IPS DF 19.7 (cell line): ENCODE results near the gene CD38.
"Not testable (repeated sequence)": the region's sequence is repeated elsewhere in the genome, so short reads cannot be mapped to it uniquely, and the experiment has no call there.

Experiments
- DNase-seq: peaks from one replicate; pipeline ENCODE4 v3.0.0-alpha.2; 2013; ENCODE audit warnings: low read depth, low spot score

Gene CD38

GRCh38 chr4:15762460-15762859, 15.7 kb upstream of the CD38 start:
- DNase-seq, result not testable (repeated sequence)

DNA sequence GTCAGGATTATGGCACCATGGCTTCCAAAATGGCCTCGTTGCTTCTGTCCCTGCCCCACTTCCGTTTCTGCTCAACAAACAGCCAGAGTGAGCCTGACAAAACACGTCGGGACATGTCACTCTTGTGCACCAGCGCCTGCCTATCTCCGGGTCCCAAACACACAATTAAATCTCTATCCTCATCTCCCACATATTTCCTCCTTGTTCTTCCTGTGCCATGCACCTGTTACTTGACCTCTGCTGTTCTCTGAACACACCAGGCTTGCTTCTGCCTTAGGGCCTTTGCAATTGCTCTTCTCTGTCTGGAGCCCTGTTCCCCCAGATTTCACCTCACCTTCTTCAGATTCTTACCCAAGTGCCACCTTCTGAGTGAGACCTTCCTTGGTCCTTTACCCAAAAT, 12.7 kb upstream of the CD38 start:
- no peak for DNase-seq

DNA sequence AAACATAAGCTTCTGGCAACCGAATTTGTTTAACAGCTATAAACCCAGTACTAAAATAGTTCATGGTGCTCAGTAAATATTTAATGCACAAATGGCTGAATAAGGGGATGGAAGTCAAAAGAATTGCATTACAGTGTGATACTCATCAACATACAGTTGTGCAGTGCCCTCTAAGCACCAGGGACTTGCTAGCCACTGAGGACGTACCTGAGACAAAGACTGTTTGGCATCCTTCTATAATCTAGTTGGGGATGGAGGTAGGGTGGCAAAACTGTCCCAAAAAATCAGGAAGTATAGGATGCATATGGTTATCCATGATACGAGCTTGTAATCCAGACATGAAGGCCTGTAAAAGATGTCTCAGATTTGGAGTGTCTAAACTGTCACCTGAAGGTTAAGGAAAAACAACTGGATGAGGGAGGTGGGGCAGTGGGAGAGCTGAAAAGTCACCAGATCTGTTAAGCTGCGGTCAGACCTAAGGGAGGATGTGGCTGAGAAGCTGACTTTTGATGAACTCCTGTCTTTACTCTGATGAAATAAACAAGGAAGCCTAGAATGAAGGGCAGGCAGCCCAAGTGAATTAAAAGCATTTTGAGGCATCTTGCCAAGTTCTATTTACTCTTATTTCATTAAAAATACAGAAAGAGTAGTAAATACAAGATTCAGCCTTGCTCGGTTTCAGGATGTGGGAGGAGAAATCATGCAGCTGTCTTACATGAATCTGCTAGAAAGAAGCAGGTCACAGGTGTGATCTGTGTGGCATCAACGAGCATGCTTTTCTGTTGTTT, 12.0 kb upstream of the CD38 start:
- no peak for DNase-seq

DNA sequence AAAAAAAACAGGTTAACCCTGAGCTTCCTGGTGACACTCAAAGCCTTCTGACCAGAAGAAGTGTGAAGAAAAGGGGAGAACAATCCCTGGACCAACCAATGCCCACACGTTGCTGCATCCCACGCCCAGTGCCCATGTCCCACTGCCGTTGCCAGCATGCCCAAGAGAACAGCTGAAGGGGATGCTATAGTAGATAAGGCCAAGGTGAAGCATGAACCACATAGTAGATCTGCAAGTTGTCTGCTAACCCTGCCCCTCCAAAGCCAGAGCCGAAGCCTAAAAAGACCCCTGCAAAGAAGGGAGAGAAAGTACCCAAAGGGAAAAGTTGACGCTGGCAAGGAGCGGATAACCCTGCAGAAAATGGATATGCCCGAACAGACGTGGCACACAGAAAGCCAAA, 11.3 kb upstream of the CD38 start:
- no peak for DNase-seq

- no peak for DNase-seq
Observed at GRCh38 chr4:15769202-15769601, 8.9 kb upstream of the CD38 start.

GRCh38 chr4:15771216-15772058, 6.7 kb upstream of the CD38 start:
- no peak for DNase-seq

GRCh38 chr4:15774020-15774420, 4.1 kb upstream of the CD38 start:
- no peak for DNase-seq

DNA sequence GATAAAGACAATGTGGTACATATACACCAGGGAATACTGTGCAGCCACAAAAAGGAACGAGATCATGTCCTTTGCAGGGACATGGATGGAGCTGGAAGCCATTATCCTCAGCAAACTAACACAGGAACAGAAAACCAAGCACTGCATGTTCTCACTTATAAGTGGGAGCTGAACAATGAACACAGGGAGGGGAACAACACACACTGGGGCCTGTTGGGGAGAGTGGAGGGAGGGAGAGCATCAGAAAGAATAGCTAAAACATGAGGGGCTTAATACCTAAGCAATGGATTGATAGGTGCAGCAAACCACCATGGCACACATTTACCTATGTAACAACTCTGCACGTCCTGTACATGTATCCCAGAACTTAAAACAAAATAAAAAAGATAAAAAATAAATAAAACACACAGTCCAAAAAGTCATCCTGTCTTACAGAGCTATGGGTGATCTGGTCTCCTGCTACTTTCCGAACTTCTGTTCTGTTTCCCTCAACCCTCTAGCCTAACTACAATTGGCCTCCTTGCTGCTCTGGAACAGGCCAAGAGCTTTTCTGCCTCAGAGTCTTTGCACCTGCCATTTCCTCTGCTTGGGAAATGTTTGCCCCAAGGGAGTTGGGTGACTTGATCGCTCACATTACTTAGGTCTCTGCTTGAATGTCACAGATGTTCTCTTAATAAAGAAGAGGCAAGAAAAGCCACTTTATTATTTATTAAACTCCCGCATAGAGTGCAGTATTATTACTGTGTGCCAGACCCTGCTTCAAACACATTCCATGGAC, 1.1 kb upstream of the CD38 start:
- no peak for DNase-seq

DNA sequence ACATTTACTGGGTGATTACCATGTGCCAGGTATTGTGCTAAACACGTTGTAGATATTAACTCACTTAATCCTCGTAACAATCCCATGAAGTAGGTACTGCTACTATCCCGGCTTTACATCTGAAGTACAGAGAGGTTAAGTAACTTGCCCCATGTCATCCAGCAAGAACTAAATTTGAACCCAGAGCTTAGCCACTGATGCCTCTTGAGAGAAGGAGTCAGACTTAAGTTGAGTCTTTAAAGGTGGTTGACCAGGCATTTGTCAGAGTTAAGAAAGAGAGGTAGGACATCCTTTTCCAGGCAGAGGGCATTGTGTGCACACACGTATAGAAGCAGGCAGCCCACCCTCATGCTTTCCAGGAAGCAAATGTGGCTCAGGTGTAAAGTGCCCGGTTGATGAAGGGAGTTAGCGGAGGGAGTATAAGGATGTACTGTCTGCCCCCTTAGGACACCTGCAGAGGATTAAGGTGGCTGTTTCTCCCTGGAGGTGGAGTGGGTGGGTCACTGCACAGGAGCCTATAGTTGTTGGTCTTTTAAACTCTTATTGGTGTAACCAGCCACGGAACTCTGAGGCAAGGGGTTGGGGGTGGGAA, 335 bp upstream of the CD38 start:
- DNase-seq, result no peak

DNA sequence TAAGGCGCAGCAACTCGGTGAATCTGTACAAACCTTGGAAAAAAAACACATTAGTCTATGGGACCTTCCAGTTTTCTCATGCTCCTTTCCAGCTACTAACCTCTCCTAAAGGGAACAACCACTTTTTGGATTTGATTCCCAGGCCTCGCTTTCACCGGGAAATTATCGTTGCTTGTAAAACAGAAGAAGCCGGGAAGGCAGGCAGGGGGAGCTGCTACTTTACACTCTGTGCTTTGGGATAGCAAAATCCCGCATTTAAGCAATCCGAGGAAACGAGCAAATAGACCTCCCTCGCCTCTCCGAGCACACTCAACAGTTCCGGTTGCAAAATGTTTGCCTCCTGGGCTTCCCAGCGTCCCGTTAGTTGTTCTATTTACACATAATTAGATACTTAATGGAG, 1.2 kb downstream of the CD38 start:
- peak; percentile 45 for DNase-seq

DNA sequence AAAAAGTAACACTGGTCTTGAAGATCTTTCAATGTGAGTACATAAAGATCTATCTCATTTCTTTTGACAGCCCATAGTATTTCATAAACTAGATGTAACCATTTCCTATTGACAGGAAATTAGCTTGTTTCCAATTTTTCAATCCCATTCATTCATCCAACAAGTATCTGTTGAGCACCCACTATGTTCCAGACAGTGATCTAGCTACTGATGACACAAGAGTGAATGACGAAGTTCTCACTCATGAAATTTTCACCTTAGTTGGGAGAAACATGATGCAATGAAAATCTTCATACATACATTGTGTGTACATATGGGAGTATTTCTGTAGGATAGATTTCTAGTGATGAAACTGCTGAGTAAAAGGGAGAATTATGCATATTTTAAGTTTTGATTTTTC, 1.7 kb downstream of the CD38 start:
- no peak for DNase-seq

DNA sequence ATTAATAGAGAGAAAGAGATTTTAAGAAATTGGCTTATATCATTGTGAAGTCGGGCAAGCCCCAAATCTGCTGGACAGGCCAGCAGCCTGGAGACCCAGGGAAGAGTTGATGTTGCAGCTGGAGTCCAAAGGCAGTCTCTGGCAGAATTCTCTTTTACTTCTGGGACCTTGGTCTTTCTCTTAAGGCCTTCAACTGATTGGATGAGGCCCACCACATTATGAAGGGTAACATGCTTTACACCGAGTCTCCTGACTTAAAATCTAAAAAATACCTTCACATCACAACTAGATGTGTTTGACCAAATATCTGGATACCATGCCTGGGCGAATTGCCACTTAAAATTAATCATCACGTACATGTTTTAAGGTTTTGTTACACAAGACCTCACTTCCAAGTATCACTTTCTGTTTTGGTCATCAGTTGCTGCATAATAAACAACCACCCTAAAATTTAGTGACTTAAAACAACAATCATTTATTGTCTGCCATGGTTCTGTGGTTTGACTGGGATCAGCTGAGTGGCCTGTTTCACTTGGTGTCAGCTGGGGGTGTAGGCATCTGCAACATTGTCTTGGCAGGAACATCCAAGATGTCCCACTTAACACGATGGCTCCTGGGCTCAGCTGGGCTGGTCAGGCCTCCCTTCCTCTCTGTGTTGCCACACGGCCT, 3.4 kb downstream of the CD38 start:
- no peak for DNase-seq

DNA sequence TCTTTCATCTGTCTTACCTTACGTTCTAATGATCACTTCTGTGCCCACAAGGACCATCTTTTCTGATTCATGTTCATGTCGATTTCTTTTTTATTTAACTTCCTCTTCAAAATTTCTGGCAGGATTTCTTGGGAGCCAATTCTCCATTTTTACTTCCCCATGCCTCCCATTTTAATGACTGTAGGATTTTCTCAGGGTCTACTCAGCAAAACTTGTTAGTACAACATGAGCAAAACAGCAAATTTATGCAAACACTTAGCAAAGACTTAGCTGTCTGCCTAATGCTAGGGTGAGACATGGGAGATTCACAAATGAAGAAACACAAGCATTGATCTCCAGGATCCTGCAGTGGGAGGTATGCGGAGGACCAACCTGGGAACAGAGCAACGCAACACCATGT, 5.5 kb downstream of the CD38 start:
- DNase-seq, result no peak

DNA sequence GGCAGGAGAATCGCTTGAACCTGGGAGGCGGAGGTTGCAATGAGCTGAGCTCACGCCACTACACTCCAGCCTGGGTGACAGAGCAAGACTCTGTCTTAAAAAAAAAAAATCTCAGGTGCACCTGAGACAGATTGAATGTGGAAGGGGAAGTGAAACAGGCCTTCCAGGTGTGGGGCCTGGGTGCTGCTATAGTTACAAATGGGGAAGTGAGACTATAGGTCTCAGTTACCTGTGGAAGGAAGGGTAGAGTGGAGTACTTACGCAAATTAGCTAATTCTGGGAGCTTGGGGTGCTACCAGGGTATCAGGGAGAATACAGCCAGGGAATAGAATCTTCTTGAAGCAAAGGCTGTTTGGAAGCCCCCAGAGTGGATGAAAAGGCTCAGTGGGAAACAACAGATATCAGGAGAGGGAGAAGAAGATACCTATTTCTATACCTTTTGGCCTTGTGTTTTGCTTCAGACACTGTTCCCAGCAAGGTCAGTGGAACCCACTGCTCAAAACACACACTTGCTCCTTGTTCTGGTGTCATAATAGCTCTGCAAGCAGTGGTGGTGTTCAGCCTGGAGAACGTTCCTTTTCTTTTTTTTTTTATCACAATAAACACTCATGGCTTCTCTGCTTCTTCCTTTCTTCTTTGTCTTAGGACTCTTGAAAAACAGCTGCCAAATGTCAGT, 7.0 kb downstream of the CD38 start:
- no peak for DNase-seq

DNA sequence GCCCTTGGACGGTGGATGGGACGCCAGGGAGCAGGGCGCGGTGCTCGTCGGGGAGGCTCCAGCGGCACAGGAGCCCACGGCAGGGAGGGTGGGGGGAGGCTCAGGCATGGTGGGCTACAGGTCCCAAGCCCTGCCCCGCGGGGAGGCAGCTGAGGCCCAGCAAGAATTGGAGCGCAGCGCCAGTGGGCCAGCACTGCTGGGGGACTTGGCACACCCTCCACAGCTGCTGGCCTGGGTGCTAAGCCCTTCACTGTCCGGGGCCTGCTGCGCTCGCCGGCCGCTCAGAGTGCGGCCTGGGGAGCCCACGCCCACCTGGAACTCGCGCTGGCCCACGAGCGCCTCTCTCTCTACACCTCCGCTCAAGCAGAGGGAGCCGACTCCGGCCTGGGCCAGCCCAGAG, 8.6 kb downstream of the CD38 start:
- DNase-seq, result no peak

DNA sequence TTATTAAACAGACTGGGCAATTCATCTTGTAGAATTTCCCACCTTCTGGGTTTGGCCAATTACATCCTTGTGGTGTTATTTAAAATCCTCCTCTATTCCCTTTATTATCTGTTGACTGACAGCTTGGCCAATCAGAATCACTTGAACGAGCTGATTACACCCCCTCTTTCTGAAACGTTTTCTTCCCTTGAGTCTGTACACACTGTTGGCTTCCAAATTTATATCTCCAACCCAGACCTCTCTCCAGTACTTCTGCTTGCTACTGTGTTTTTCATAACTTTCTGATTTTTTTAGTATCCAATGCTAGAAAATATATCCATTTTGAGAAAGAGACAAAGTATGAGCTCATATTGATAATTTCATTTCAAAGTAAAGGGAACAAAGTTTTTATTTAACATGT, 14.8 kb downstream of the CD38 start:
- no peak for DNase-seq

- no peak for DNase-seq
Observed at GRCh38 chr4:15793506-15794363, 15.6 kb downstream of the CD38 start.

DNA sequence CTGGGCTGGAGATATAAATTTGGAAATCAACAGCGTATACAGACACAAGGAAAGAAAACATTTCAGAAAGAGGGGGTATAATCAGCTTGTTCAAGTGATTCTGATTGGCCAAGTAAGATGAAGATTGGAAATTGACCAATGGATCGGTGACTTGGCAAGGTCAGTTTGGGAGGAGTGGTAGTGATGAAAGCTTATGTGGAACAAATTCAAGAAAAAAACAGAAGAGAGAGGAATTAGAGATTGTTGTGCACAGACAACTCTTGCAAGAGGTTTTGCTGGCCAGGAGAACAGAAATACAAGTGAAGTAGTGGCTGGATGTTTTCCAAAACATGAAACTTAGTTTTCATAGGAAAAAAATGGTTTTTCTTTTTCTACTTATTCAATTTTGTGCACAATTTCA, 16.3 kb downstream of the CD38 start:
- DNase-seq, result no peak

GRCh38 chr4:15794905-15795304, 16.8 kb downstream of the CD38 start:
- DNase-seq, result no peak

DNA sequence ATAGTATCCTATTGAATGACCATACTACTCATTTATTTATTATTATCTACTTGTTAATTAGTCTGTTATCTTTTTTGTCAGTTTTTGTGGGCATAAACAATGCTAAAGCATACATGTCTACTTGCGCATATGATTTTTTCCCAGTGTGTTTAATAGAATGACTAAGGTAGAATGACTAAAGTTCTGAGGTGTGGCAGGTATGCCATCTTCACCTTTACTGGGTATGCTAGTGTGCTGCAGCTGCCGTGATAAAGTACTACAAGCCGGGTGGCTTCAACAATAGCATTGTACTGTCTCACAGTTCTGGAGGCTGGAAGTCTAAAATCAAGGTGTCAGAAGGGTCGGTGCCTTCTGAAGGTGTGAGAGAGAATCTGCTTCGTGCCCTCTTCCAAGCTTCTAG, 19.2 kb downstream of the CD38 start:
- DNase-seq, result no peak
